GM18507 (cell line): ENCODE data around the gene EPHB2.
"Not testable (repeated sequence)": the region's sequence is repeated elsewhere in the genome, so short reads cannot be mapped to it uniquely, and the experiment has no call there.

Source experiments
- DNase-seq: peaks from one replicate; pipeline ENCODE4 v3.0.0; 2011; ENCODE audit warnings: low read depth; ENCODE audit not compliant: insufficient read length; ENCODE audit errors: extremely low spot score
- FAIRE-seq: peaks from 2 replicates; lab custom pipeline; 2011; peaks lifted over from hg19 to GRCh38; lab: Jason Lieb, UNC

The EPHB2 gene

GRCh38 chr1:22915816-22916470 is 205.3 kb downstream of the EPHB2 start:
- DNase-seq (no peak), FAIRE-seq (no peak)

GRCh38 chr1:22916471-22916820 is 205.8 kb downstream of the EPHB2 start:
- no peak for FAIRE-seq
- no peak for DNase-seq

- DNase-seq (no peak), FAIRE-seq (no peak)
These were observed 207.3 kb downstream of the EPHB2 start for GRCh38 chr1:22917989-22918388.

GRCh38 chr1:22918644-22919043 is 208.0 kb downstream of the EPHB2 start:
- DNase-seq (no peak), FAIRE-seq (no peak)

GRCh38 chr1:22919341-22920025 is 208.8 kb downstream of the EPHB2 start:
- FAIRE-seq (no peak), DNase-seq (no peak)

- FAIRE-seq = no peak
- DNase-seq = no peak
These were observed 209.5 kb downstream of the EPHB2 start for GRCh38 chr1:22920026-22920733.

GRCh38 chr1:22920734-22921451 is 210.3 kb downstream of the EPHB2 start:
- no peak for DNase-seq
- FAIRE-seq = no peak

- no peak for DNase-seq
- FAIRE-seq = no peak
These were observed 210.9 kb downstream of the EPHB2 start for GRCh38 chr1:22921452-22922126.

GRCh38 chr1:22922640-22923039 is 212.0 kb downstream of the EPHB2 start:
- DNase-seq = no peak
- FAIRE-seq = no peak

- no peak for DNase-seq
- no peak for FAIRE-seq
These were observed 214.5 kb downstream of the EPHB2 start for GRCh38 chr1:22925111-22925510.

- DNase-seq (peak; percentile 47), FAIRE-seq (no peak)
These were observed 219.7 kb downstream of the EPHB2 start for GRCh38 chr1:22930240-22930912.

GRCh38 chr1:22932803-22933470 is 222.3 kb downstream of the EPHB2 start:
- no peak for DNase-seq
- no peak for FAIRE-seq

GRCh38 chr1:22935433-22935832 is 224.8 kb downstream of the EPHB2 start:
- FAIRE-seq = no peak
- no peak for DNase-seq

GRCh38 chr1:22936681-22937080 is 226.0 kb downstream of the EPHB2 start:
- no peak for FAIRE-seq
- DNase-seq = no peak

GRCh38 chr1:22941257-22941656 is 230.6 kb downstream of the EPHB2 start:
- FAIRE-seq (no peak), DNase-seq (no peak)

- no peak for FAIRE-seq
- no peak for DNase-seq
These were observed 233.9 kb downstream of the EPHB2 start for GRCh38 chr1:22944346-22945055.

GRCh38 chr1:22945171-22945570 is 234.5 kb downstream of the EPHB2 start:
- DNase-seq, FAIRE-seq: not testable (repeated sequence)

GRCh38 chr1:22949822-22950331 is 239.2 kb downstream of the EPHB2 start:
- no peak for FAIRE-seq
- DNase-seq = no peak
